BE2C (cell line): ENCODE measurements around the gene MINDY4.

Experiments used
- DNase-seq: peaks from one replicate; pipeline ENCODE4 v3.0.0-alpha.2; 2020
- H3K27me3 ChIP-seq: fragments of 250-450 bp; sonication (Bioruptor Pico); 2 replicates; pipeline ENCODE4 v1.5.1; 2020; ENCODE audit warnings: mild to moderate bottlenecking
- H3K36me3 ChIP-seq: fragments of 250-450 bp; sonication (Bioruptor Pico); 2 replicates; pipeline ENCODE4 v1.5.1; 2020; ENCODE audit warnings: mild to moderate bottlenecking
- H3K4me1 ChIP-seq: fragments of 250-450 bp; sonication (Bioruptor Pico); 2 replicates; pipeline ENCODE4 v1.5.1; 2020
- H3K4me3 ChIP-seq: 2 replicates; pipeline ENCODE4 v1.5.1; 2011; ENCODE audit warnings: low read depth, low read length
- H3K9me3 ChIP-seq: fragments of 250-450 bp; sonication (Bioruptor Pico); 2 replicates; pipeline ENCODE4 v1.5.1; 2020
- TF ChIP-seq, protein P1 (sequence below): IDR thresholded peaks from 2 replicates; pipeline ENCODE4 v1.5.1; 2012; ENCODE audit warnings: mild to moderate bottlenecking, low read depth, low read length

Gene MINDY4

DNA sequence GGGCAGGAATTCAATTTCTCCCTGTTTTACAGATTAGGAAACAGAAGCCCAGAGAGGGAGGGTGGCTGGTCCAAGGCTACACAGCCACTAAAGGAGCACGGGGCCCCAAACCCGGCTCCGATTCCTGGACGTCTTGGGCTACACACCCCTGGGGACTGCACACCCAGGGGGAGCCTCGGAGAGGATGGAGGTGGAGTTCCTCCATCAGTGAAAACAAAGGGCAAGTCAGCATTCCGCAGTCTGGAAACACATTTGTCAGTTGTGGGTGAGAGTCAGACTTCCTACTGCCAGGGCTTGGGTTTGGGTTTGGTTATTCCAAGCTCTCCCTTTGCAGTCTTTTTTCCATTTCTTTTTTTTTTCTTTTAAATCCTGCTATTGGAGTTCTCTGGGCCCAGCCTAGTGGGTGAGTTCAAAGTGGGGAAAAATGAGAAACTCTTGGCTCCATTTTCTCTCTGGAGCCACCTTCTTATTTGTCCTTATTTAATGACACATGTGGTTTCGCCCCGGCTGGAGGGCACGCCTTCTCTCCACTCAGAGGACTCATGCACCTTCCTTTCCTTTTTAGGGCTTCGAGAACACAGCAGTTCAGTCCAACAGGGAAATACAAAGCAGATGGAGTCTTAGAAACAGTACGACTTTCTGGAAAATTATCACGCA, 80.6 kb downstream of the MINDY4 start:
- TF ChIP-seq, protein P1, sequence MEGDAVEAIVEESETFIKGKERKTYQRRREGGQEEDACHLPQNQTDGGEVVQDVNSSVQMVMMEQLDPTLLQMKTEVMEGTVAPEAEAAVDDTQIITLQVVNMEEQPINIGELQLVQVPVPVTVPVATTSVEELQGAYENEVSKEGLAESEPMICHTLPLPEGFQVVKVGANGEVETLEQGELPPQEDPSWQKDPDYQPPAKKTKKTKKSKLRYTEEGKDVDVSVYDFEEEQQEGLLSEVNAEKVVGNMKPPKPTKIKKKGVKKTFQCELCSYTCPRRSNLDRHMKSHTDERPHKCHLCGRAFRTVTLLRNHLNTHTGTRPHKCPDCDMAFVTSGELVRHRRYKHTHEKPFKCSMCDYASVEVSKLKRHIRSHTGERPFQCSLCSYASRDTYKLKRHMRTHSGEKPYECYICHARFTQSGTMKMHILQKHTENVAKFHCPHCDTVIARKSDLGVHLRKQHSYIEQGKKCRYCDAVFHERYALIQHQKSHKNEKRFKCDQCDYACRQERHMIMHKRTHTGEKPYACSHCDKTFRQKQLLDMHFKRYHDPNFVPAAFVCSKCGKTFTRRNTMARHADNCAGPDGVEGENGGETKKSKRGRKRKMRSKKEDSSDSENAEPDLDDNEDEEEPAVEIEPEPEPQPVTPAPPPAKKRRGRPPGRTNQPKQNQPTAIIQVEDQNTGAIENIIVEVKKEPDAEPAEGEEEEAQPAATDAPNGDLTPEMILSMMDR, result no peak
- Histone ChIP-seq H3K4me3 (no peak overlapping the region), H3K36me3 (no peaks in the 10 kb centered on the region), H3K9me3 (no peaks in the 10 kb centered on the region), H3K4me1 (peaks cover 4% of the 10 kb centered on the region; the same call in 1 of the 2 replicates), H3K27me3 (no peaks in the 10 kb centered on the region)
- no peak for DNase-seq

DNA sequence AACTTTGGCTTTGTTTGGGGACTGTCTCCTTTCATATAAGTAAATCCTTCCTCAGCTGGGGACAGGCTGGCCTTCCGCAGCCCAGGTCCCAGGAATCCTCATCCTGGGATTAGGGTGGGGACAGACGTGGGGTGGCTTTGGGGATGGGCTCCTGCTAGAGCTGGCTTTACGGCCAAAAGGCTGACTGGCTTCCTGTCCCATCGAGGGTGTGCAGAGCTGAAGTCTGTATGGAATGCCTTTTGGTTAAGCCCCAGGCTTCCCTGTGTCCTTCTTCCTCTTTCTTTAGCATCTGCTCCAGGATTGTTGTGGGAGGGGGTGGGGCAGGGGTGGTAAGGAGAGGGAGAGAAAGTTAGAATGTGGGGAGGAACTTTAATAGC, 81.1 kb downstream of the MINDY4 start:
- TF ChIP-seq, protein P1, result no peak
- Histone ChIP-seq H3K4me1 (peaks cover 4% of the 10 kb centered on the region; the same call in 1 of the 2 replicates), H3K27me3 (no peaks in the 10 kb centered on the region), H3K36me3 (no peaks in the 10 kb centered on the region), H3K4me3 (no peak overlapping the region), H3K9me3 (no peaks in the 10 kb centered on the region)
- no peak for DNase-seq

DNA sequence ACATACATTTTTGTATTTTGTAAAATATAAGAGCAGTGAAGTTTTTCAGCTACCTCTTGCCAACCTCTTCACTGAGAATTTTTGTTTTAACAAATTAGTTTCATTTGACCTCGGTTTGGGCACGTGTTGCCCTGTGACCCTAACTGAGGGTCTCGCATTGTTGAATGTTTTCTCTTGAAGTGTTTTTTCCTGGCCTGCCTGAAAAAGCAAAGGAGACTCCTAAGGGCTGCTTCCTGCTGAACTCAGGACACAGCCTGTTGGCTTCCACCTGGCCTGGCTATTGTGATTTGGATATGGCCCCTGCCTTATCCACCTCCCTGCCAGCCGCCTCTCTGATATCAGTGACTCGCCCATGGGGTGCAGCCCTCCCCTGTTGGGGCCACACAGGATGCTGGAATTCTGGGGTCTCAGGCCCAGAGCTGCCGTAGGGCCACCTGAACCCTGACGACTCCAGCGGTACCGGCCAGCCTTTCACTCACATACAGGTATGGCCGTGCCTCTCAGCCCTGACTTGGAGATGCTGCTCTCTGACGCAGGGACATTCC, 81.6 kb downstream of the MINDY4 start:
- Histone ChIP-seq H3K27me3 (no peaks in the 10 kb centered on the region), H3K9me3 (no peaks in the 10 kb centered on the region), H3K36me3 (no peaks in the 10 kb centered on the region), H3K4me3 (no peak overlapping the region), H3K4me1 (peaks cover 4% of the 10 kb centered on the region; the same call in 1 of the 2 replicates)
- TF ChIP-seq, protein P1, result no peak
- no peak for DNase-seq

DNA sequence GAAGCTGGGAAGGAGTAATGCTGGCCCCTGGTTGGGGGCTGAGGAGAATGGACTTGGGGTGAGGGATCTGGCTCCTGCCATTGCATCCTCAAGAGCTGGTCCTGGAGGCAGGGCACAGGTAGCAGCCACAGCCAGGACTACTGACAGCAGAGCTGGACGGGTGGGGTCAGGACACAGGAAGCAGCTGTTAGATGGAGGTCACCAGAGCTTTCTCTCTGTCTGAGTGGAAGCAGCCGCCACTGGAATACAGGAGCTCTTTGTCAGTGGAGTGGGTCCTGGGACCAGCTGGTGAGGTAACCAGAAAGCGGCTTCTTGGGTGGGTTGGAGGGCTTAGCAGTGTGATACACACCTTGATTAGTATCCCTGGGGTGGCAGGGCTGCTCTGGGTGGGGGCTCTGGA, 82.4 kb downstream of the MINDY4 start:
- no peak for DNase-seq
- Histone ChIP-seq H3K4me3 (no peak overlapping the region), H3K36me3 (no peaks in the 10 kb centered on the region), H3K27me3 (no peaks in the 10 kb centered on the region), H3K4me1 (peaks cover 4% of the 10 kb centered on the region; the same call in 1 of the 2 replicates), H3K9me3 (no peaks in the 10 kb centered on the region)
- TF ChIP-seq, protein P1, result no peak

DNA sequence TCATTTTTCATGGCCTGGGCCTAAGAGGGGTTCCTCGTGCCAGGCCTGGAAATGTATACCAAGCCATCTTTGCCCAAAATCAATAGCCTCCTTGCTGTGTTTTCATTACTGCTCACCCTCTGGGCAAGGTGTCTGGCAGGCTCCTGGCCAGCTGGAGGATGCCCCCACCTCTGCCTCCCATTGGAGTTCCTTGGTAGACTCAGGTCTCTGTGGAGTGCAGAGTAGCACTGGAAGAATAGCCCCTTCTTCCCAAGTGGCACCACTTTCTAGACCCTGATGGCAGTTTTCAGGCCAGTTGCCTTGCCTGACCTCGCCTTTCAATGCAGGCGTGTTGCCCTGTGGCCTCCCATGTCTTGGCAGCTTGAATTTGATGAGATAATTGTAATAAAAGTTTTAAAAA, 84.7 kb downstream of the MINDY4 start:
- Histone ChIP-seq H3K36me3 (no peaks in the 10 kb centered on the region), H3K4me3 (no peak overlapping the region), H3K9me3 (no peaks in the 10 kb centered on the region), H3K27me3 (no peaks in the 10 kb centered on the region), H3K4me1 (no peaks in the 10 kb centered on the region)
- TF ChIP-seq, protein P1, result no peak
- DNase-seq, result no peak

DNA sequence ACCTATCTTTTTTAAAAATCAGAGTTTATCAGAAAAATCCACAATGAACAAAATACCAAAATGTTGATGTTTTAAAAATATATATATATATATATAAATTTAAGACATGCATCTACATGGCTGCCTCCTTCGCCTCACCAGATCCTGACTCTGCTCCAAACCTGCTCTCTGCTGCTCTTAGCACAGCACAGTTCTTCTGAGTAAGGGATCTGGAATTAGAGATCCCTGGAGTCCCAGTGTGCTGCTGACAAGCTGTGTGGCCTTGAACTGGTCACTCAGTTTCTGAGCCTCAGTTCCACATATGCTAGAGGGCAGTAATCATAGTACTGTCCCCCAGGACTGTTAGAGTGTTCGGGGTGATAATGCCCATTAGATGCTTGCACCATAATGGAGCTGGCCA, 87.4 kb downstream of the MINDY4 start:
- Histone ChIP-seq H3K4me3 (no peak overlapping the region), H3K4me1 (no peaks in the 10 kb centered on the region), H3K36me3 (no peaks in the 10 kb centered on the region), H3K9me3 (no peaks in the 10 kb centered on the region), H3K27me3 (no peaks in the 10 kb centered on the region)
- TF ChIP-seq, protein P1, result no peak
- no peak for DNase-seq
